Left renal pelvis (tissue), 4 donors: Measurements from ENCODE around the gene SCIN. TPM values are rescaled to one million over a fixed set of nuclear protein-coding genes. Genes with fewer than 3 reads are reported as not detected.

Experiments used
- polyA plus RNA-seq, 4 donors: library from polyadenylated mRNA; unstranded; fragments of 120-200 nt; gene quantifications; one replicate each; pipeline ENCODE4 v1.2.1, GENCODE V29; 2013; ENCODE audit not compliant: insufficient read length in 4 of 4

SCIN gene
- polyA plus RNA-seq, 4 donors = 1.7 to 137 (median 129) TPM

Other genes with a start within 250 kb of the SCIN start
- 10 to 100 TPM in 1 of 4 donors, 1 to 10 TPM in 3; 4.4 to 20.9 (median 5.6) TPM for gene VWDE, start 166.9 kb upstream of the SCIN start, polyA plus RNA-seq
- gene ARL4A, start 116.9 kb downstream of the SCIN start, polyA plus RNA-seq = 10 to 100 TPM; 23.0 to 75.0 (median 35.4) TPM